ENCODE data around the gene ADAMTS14.

ADAMTS14 gene

GRCh38 chr10:70742537-70743429, 70.5 kb downstream of the ADAMTS14 start:
- no peak for ATAC-seq
- TF ChIP-seq TOX (CRISPR knock-in tag; IDR thresholded peaks at IDR 0.05; ENCODE audit: borderline replicate concordance): no peak
- TF ChIP-seq CREB5 (CRISPR knock-in tag; IDR thresholded peaks at IDR 0.05; ENCODE audit: low read depth): no peak
- TF ChIP-seq RARB (CRISPR knock-in tag; IDR thresholded peaks at IDR 0.05): no peak
- no peak for TF ChIP-seq TSHZ2 (CRISPR knock-in tag; IDR thresholded peaks at IDR 0.05)
- no peak for TF ChIP-seq CSDC2 (CRISPR knock-in tag; IDR thresholded peaks at IDR 0.05)
- TF ChIP-seq ZC3H10 (CRISPR knock-in tag; IDR thresholded peaks at IDR 0.05): no peak
- no peak for TF ChIP-seq BACH2 (CRISPR knock-in tag; IDR thresholded peaks at IDR 0.05; ENCODE audit: borderline replicate concordance)
- TF ChIP-seq ZNF565 (CRISPR knock-in tag; conservative IDR thresholded peaks at IDR 0.05; ENCODE audit: low read depth): no peak
- no peak for TF ChIP-seq SNAI2 (CRISPR knock-in tag; IDR thresholded peaks at IDR 0.05)
- TF ChIP-seq ZFP30 (CRISPR knock-in tag; IDR thresholded peaks at IDR 0.05): no peak
- no peak for TF ChIP-seq ZFP3 (CRISPR knock-in tag; IDR thresholded peaks at IDR 0.05)
- no peak for TF ChIP-seq POU6F1 (CRISPR knock-in tag; IDR thresholded peaks at IDR 0.05; ENCODE audit: borderline replicate concordance, low read depth)
- TF ChIP-seq CSRNP3 (CRISPR knock-in tag; IDR thresholded peaks at IDR 0.05): no peak
- no peak for TF ChIP-seq ISL1 (CRISPR knock-in tag; IDR thresholded peaks at IDR 0.05)

- TF ChIP-seq OSR1 (CRISPR knock-in tag; IDR thresholded peaks at IDR 0.05) (no peak), ZFP30 (CRISPR knock-in tag; IDR thresholded peaks at IDR 0.05) (no peak), ZFP3 (CRISPR knock-in tag; IDR thresholded peaks at IDR 0.05) (no peak)
- no peak for ATAC-seq
These were observed 71.1 kb downstream of the ADAMTS14 start for GRCh38 chr10:70743430-70743788.

- TF ChIP-seq TCF4 (CRISPR knock-in tag; IDR thresholded peaks at IDR 0.05; ENCODE audit: borderline replicate concordance) (no peak), POU6F1 (CRISPR knock-in tag; IDR thresholded peaks at IDR 0.05; ENCODE audit: borderline replicate concordance, low read depth) (no peak), ISL1 (CRISPR knock-in tag; IDR thresholded peaks at IDR 0.05) (no peak), RARB (CRISPR knock-in tag; IDR thresholded peaks at IDR 0.05) (no peak), OSR1 (CRISPR knock-in tag; IDR thresholded peaks at IDR 0.05) (no peak), PPARA (CRISPR knock-in tag; IDR thresholded peaks at IDR 0.05; ENCODE audit: borderline replicate concordance) (no peak), CSDC2 (CRISPR knock-in tag; IDR thresholded peaks at IDR 0.05) (no peak), ZNF8 (CRISPR knock-in tag; IDR thresholded peaks at IDR 0.05) (no peak), BACH2 (CRISPR knock-in tag; IDR thresholded peaks at IDR 0.05; ENCODE audit: borderline replicate concordance) (no peak), ZNF70 (CRISPR knock-in tag; IDR thresholded peaks at IDR 0.05) (no peak), ZC3H10 (CRISPR knock-in tag; IDR thresholded peaks at IDR 0.05) (no peak), ZFP30 (CRISPR knock-in tag; IDR thresholded peaks at IDR 0.05) (no peak), PATZ1 (CRISPR knock-in tag; IDR thresholded peaks at IDR 0.05; ENCODE audit: borderline replicate concordance) (no peak), ZFP3 (CRISPR knock-in tag; IDR thresholded peaks at IDR 0.05) (no peak), TOX (CRISPR knock-in tag; IDR thresholded peaks at IDR 0.05; ENCODE audit: borderline replicate concordance) (no peak), CSRNP3 (CRISPR knock-in tag; IDR thresholded peaks at IDR 0.05) (no peak)
- no peak for ATAC-seq
These were observed 71.6 kb downstream of the ADAMTS14 start for GRCh38 chr10:70743879-70744278.

All from SK-N-SH treated with all-trans-retinoic acid at 6 μM for 48 hours (cell line).